Caco-2 (cell line): Measurements from ENCODE around the gene GLCCI1. TPM values are rescaled to one million over a fixed set of nuclear protein-coding genes. Genes with fewer than 3 reads are reported as not detected.

Experiments
- BruUV-seq: library from RNA; stranded (reverse); fragments of 400-500 nt; replicated peaks from 2 replicates; lab custom pipeline; 2021; lab: Mats Ljungman, UMichigan
- CTCF ChIA-PET: fragments of 300-600 bp; sonication (Branson Sonifier 250); formaldehyde crosslinking; loops from one replicate; lab custom pipeline; 2022; ENCODE audit warnings: antibody characterized with exemption; lab: Charles Lee
- POLR2A ChIA-PET: fragments of 300-600 bp; sonication (Branson Sonifier 250); formaldehyde crosslinking; loops from one replicate; lab custom pipeline; 2022; ENCODE audit warnings: antibody characterized with exemption; lab: Charles Lee
- DNase-seq, 2 experiments: peaks; one replicate each; pipeline versions ENCODE4 v3.0.0 to v3.0.0-alpha.2; 2020 to 2022
- H3K27me3 ChIP-seq: replicated peaks from 2 replicates; pipeline ENCODE4 v1.6.0; 2011; ENCODE audit warnings: low read length; ENCODE audit not compliant: control insufficient read depth, insufficient read depth
- H3K36me3 ChIP-seq: 2 replicates; pipeline ENCODE4 v1.5.1; 2011; ENCODE audit warnings: low read length; ENCODE audit not compliant: control insufficient read depth, insufficient read depth
- H3K4me1 ChIP-seq: fragments of 250-450 bp; sonication (Bioruptor Pico); 2 replicates; pipeline ENCODE4 v1.5.1; 2020; ENCODE audit warnings: mild to moderate bottlenecking
- H3K4me3 ChIP-seq: 2 replicates; pipeline ENCODE4 v1.5.1; 2011; ENCODE audit warnings: low read depth, mild to moderate bottlenecking, control low read depth, low read length
- H3K9me3 ChIP-seq: fragments of 250-450 bp; sonication (Bioruptor Pico); 2 replicates; pipeline ENCODE4 v1.5.1; 2020; ENCODE audit warnings: mild to moderate bottlenecking, moderate library complexity
- H3K27ac Mint-ChIP-seq: one replicate; pipeline ENCODE4 v1.8.0; 2022; ENCODE audit warnings: mixed read lengths; ENCODE audit not compliant: unreplicated experiment
- H3K27me3 Mint-ChIP-seq: one replicate; pipeline ENCODE4 v1.8.0; 2022; ENCODE audit warnings: mixed read lengths; ENCODE audit not compliant: insufficient read depth, unreplicated experiment
- H3K36me3 Mint-ChIP-seq: one replicate; pipeline ENCODE4 v1.8.0; 2022; ENCODE audit warnings: mild to moderate bottlenecking, mixed read lengths; ENCODE audit not compliant: insufficient read depth, unreplicated experiment
- H3K4me1 Mint-ChIP-seq: one replicate; pipeline ENCODE4 v1.8.0; 2022; ENCODE audit warnings: low read depth, mixed read lengths; ENCODE audit not compliant: unreplicated experiment
- H3K4me3 Mint-ChIP-seq: one replicate; pipeline ENCODE4 v1.8.0; 2022; ENCODE audit warnings: mild to moderate bottlenecking, moderate library complexity, mixed read lengths; ENCODE audit not compliant: unreplicated experiment
- H3K9me3 Mint-ChIP-seq: one replicate; pipeline ENCODE4 v1.8.0; 2022; ENCODE audit warnings: mixed read lengths; ENCODE audit not compliant: unreplicated experiment
- CTCF ChIP-seq, 2 experiments: fragments of 200-600 bp in 1 of 2; IDR thresholded peaks; 1 replicate in 1 of 2; 2 replicates in 1 of 2; pipeline versions ENCODE4 v1.5.1 to v1.8.0; 2011 to 2022; ENCODE audit warnings: antibody characterized with exemption in 1 of 2, control low read depth in 1 of 2, inconsistent platforms in 1 of 2, low read depth in 1 of 2, low read length in 1 of 2, mild to moderate bottlenecking in 1 of 2, moderate library complexity in 1 of 2; ENCODE audit not compliant: insufficient read depth in 1 of 2, severe bottlenecking in 1 of 2, unreplicated experiment in 1 of 2
- intact Hi-C: fragments of 100-400 bp; cut with micrococcal nuclease; formaldehyde crosslinking; loops from one replicate; pipeline ENCODE4 v1.10.0; 2022; ENCODE audit not compliant: unreplicated experiment
- total RNA-seq: library from RNA; stranded (reverse); gene quantifications from 2 replicates; pipeline ENCODE4 v1.2.3, GENCODE V29; 2022

Gene GLCCI1
- total RNA-seq, 1 experiment from 2014 or later = 18.8 TPM

DNA sequence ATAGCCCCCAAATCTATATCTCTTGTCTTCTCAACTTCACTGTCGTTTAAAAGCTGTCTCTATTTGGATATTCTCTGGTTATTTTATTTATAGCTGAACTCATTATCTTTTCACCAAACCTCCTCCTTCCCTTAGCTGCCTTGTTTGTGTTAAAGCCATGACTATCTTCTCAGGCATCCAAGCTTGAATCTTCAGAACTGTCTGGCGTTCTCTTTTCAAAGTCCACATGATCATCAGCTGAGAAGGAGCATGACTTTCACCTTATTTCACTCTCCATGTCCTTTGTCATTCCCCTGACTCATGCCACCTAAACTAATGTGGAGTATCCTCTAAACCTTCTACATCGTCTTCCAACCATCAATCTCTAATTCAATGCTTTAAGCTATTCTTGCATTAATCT is 5.7 kb upstream of the GLCCI1 start:
- ChIA-PET POLR2A (no interaction called here), CTCF (no interaction called here)
- H3K27ac Mint-ChIP-seq = no peak overlapping the region
- H3K27me3 ChIP-seq = no peaks in the 10 kb centered on the region
- TF ChIP-seq CTCF (IDR thresholded peaks at IDR 0.05; ENCODE audit: insufficient read depth in 1 of 2, low read depth in 1 of 2, low read length in 1 of 2, severe bottlenecking in 1 of 2, unreplicated experiment in 1 of 2) = no peak
- H3K4me3 ChIP-seq = no peak overlapping the region
- H3K4me1 ChIP-seq = no peaks in the 10 kb centered on the region
- no peak for DNase-seq
- H3K9me3 Mint-ChIP-seq = no peaks in the 10 kb centered on the region
- H3K36me3 Mint-ChIP-seq = no peaks in the 10 kb centered on the region
- no peaks in the 10 kb centered on the region for H3K36me3 ChIP-seq
- H3K4me1 Mint-ChIP-seq = no peaks in the 10 kb centered on the region
- H3K27me3 Mint-ChIP-seq = no peaks in the 10 kb centered on the region
- BruUV-seq = no TSS peak
- no peaks in the 10 kb centered on the region for H3K9me3 ChIP-seq
- H3K4me3 Mint-ChIP-seq = no peak overlapping the region
- intact Hi-C loops = no loop called here

GRCh38 chr7:7964250-7964649 is 4.3 kb upstream of the GLCCI1 start:
- H3K27me3 ChIP-seq = no peaks in the 10 kb centered on the region
- no peak for DNase-seq
- no peaks in the 10 kb centered on the region for H3K9me3 Mint-ChIP-seq
- no peak overlapping the region for H3K27ac Mint-ChIP-seq
- peaks cover 6% of the 10 kb centered on the region for H3K4me1 Mint-ChIP-seq
- no peak overlapping the region for H3K4me3 Mint-ChIP-seq
- ChIA-PET CTCF (no interaction called here), POLR2A (no interaction called here)
- H3K4me1 ChIP-seq = no peaks in the 10 kb centered on the region
- H3K36me3 Mint-ChIP-seq = peaks cover 9% of the 10 kb centered on the region
- no TSS peak for BruUV-seq
- H3K36me3 ChIP-seq = no peaks in the 10 kb centered on the region
- H3K27me3 Mint-ChIP-seq = no peaks in the 10 kb centered on the region
- TF ChIP-seq CTCF (IDR thresholded peaks at IDR 0.05; ENCODE audit: insufficient read depth in 1 of 2, low read depth in 1 of 2, low read length in 1 of 2, severe bottlenecking in 1 of 2, unreplicated experiment in 1 of 2) = no peak
- intact Hi-C loops = no loop called here
- H3K4me3 ChIP-seq = no peak overlapping the region
- H3K9me3 ChIP-seq = no peaks in the 10 kb centered on the region

GRCh38 chr7:7964691-7965090 is 3.9 kb upstream of the GLCCI1 start:
- POLR2A ChIA-PET = no interaction called here
- H3K4me1 Mint-ChIP-seq = peaks cover 6% of the 10 kb centered on the region

More at GRCh38 chr7:7964691-7965090, 3.9 kb upstream of the GLCCI1 start:
- intact Hi-C loops = loop anchor here (5.0 kb wide), 1 partner anchor 282 kb away; no protein-coding TSS in a partner anchor
- no TSS peak for BruUV-seq
- no peak for DNase-seq
- Mint-ChIP-seq H3K27ac (no peak overlapping the region), H3K27me3 (no peaks in the 10 kb centered on the region), H3K9me3 (no peaks in the 10 kb centered on the region), H3K36me3 (peaks cover 9% of the 10 kb centered on the region), H3K4me3 (no peak overlapping the region)
- no peaks in the 10 kb centered on the region for H3K4me1 ChIP-seq
- no peaks in the 10 kb centered on the region for H3K9me3 ChIP-seq
- no peak overlapping the region for H3K4me3 ChIP-seq
- CTCF ChIA-PET = no interaction called here
- no peaks in the 10 kb centered on the region for H3K27me3 ChIP-seq
- TF ChIP-seq CTCF (IDR thresholded peaks at IDR 0.05; ENCODE audit: insufficient read depth in 1 of 2, low read depth in 1 of 2, low read length in 1 of 2, severe bottlenecking in 1 of 2, unreplicated experiment in 1 of 2) = no peak
- no peaks in the 10 kb centered on the region for H3K36me3 ChIP-seq
